ENCODE results near the gene SDK2.

DNA sequence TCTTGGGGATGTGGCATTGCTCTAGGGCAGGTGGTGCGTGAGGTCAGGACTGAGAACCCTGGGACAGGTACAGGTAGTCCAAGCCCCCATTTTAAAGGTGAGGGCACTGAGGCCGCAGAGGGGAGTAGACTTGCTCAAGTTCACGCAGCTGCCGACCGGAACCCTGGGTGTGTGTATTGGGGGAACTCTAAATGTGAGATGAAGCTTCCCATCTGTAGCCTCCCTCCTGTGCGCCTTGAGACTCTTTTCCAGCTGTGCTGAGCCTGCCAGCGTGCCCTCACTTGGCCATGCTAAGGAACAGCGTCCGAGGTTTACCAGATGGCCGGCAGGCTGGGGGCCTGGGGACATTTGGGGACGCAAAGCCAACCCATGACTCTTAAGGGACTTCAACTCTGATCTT lies 253.4 kb downstream of the SDK2 start:
- TF ChIP-seq, protein P1, sequence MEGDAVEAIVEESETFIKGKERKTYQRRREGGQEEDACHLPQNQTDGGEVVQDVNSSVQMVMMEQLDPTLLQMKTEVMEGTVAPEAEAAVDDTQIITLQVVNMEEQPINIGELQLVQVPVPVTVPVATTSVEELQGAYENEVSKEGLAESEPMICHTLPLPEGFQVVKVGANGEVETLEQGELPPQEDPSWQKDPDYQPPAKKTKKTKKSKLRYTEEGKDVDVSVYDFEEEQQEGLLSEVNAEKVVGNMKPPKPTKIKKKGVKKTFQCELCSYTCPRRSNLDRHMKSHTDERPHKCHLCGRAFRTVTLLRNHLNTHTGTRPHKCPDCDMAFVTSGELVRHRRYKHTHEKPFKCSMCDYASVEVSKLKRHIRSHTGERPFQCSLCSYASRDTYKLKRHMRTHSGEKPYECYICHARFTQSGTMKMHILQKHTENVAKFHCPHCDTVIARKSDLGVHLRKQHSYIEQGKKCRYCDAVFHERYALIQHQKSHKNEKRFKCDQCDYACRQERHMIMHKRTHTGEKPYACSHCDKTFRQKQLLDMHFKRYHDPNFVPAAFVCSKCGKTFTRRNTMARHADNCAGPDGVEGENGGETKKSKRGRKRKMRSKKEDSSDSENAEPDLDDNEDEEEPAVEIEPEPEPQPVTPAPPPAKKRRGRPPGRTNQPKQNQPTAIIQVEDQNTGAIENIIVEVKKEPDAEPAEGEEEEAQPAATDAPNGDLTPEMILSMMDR (IDR thresholded peaks at IDR 0.05), result no peak
- no peak for TF ChIP-seq POLR2A (IDR thresholded peaks at IDR 0.05)

All from ovary (tissue), 3 donors.